Liver (tissue), 2 donors: ENCODE data around the gene PARD3B.

Experiments used
- EGR1 ChIP-seq, 2 donors: IDR thresholded peaks; 2 replicates each; pipeline ENCODE4 v1.6.1; 2016 to 2018; ENCODE audit warnings: antibody characterized with exemption in 2 of 2, low read depth in 2 of 2
- JUND ChIP-seq, 2 donors: IDR thresholded peaks; 2 replicates each; pipeline ENCODE4 v1.6.1; 2016; ENCODE audit warnings: antibody characterized with exemption in 2 of 2
- SP1 ChIP-seq: IDR thresholded peaks from 2 replicates; pipeline ENCODE4 v1.6.1; 2018; ENCODE audit warnings: antibody characterized with exemption, mild to moderate bottlenecking
- donor health status: healthy.

- TF ChIP-seq SP1 (no peak), EGR1 (IDR thresholded peaks at IDR 0.05; ENCODE audit: low read depth in 2 of 2) (no peak), JUND (IDR thresholded peaks at IDR 0.05) (no peak)
These were observed 15.6 kb downstream of the PARD3B start for GRCh38 chr2:204560902-204561301.
